PC-9 (cell line): ENCODE results near the gene KLRC3. TPM values are rescaled to one million over a fixed set of nuclear protein-coding genes. Genes with fewer than 3 reads are reported as not detected.

Experiments
- BruUV-seq: library from RNA; stranded (reverse); fragments of 400-500 nt; replicated peaks from 2 replicates; lab custom pipeline; 2021; lab: Mats Ljungman, UMichigan
- CTCF ChIA-PET: fragments of 300-600 bp; sonication (Branson Sonifier 250); formaldehyde crosslinking; loops from one replicate; lab custom pipeline; 2022; ENCODE audit warnings: antibody characterized with exemption; lab: Charles Lee
- POLR2A ChIA-PET: fragments of 300-600 bp; sonication (Branson Sonifier 250); formaldehyde crosslinking; loops from one replicate; lab custom pipeline; 2022; ENCODE audit warnings: antibody characterized with exemption; ENCODE audit not compliant: unreplicated experiment; lab: Charles Lee
- DNase-seq, 2 experiments: peaks; one replicate each; pipeline versions ENCODE4 v3.0.0 to v3.0.0-alpha.2; 2015 to 2022; ENCODE audit warnings: mixed read lengths in 1 of 2
- H2AFZ ChIP-seq: fragments of 200-600 bp; sonication (generic); 2 replicates; pipeline ENCODE4 v1.8.1; 2017; ENCODE audit warnings: antibody characterized with exemption
- H3F3A ChIP-seq: fragments of 200-600 bp; sonication (generic); 2 replicates; pipeline ENCODE4 v1.8.1; 2017; ENCODE audit warnings: antibody characterized with exemption, mild to moderate bottlenecking, low read depth; ENCODE audit not compliant: insufficient read depth
- H3K27ac ChIP-seq: fragments of 200-600 bp; sonication (generic); 2 replicates; pipeline ENCODE4 v1.6.1; 2016; ENCODE audit warnings: mixed run types
- H3K27me3 ChIP-seq: fragments of 200-600 bp; sonication (generic); 2 replicates; pipeline ENCODE4 v1.6.1; 2016; ENCODE audit warnings: low read depth, mixed run types; ENCODE audit not compliant: insufficient read depth
- H3K36me3 ChIP-seq: fragments of 200-600 bp; sonication (generic); 2 replicates; pipeline ENCODE4 v1.6.1; 2016; ENCODE audit warnings: low read depth, mixed run types
- H3K4me1 ChIP-seq: fragments of 200-600 bp; sonication (generic); replicated peaks from 2 replicates; pipeline ENCODE4 v1.6.1; 2016; ENCODE audit warnings: mixed run types; ENCODE audit not compliant: insufficient read depth
- H3K4me2 ChIP-seq: fragments of 200-600 bp; sonication (generic); 2 replicates; pipeline ENCODE4 v1.6.1; 2017; ENCODE audit warnings: mixed run types
- H3K4me3 ChIP-seq: fragments of 200-600 bp; sonication (generic); 2 replicates; pipeline ENCODE4 v1.6.1; 2016; ENCODE audit warnings: mixed run types
- H3K79me2 ChIP-seq: fragments of 200-600 bp; sonication (generic); 2 replicates; pipeline ENCODE4 v1.6.1; 2017; ENCODE audit warnings: low read depth, mixed run types
- H3K9me2 ChIP-seq: fragments of 200-600 bp; sonication (generic); 2 replicates; pipeline ENCODE4 v1.8.1; 2017; ENCODE audit warnings: mild to moderate bottlenecking; ENCODE audit not compliant: insufficient read depth
- H3K9me3 ChIP-seq: fragments of 200-600 bp; sonication (generic); 2 replicates; pipeline ENCODE4 v1.8.1; 2016; ENCODE audit warnings: low read depth; ENCODE audit not compliant: insufficient read depth
- H4K20me1 ChIP-seq: fragments of 200-600 bp; sonication (generic); 2 replicates; pipeline ENCODE4 v1.8.1; 2017; ENCODE audit not compliant: insufficient read depth
- EZH2 ChIP-seq: fragments of 200-600 bp; sonication (generic); IDR thresholded peaks from 2 replicates; pipeline ENCODE4 v1.8.0; 2017; ENCODE audit warnings: antibody characterized with exemption, low read depth
- intact Hi-C: fragments of 100-400 bp; cut with micrococcal nuclease; formaldehyde crosslinking; loops from one replicate; pipeline ENCODE4 v1.10.0; 2022; ENCODE audit not compliant: unreplicated experiment
- total RNA-seq: library from RNA; stranded (reverse); gene quantifications from 2 replicates; pipeline ENCODE4 v1.2.3, GENCODE V29; 2021
- TF ChIP-seq, protein P1 (sequence below): fragments of 200-600 bp; sonication (generic); conservative IDR thresholded peaks from 2 replicates; pipeline ENCODE4 v1.6.1; 2017; ENCODE audit warnings: mixed run types, antibody characterized with exemption, mild to moderate bottlenecking, moderate library complexity

The KLRC3 gene
- total RNA-seq, 1 experiment from 2014 or later, result not detected

- no peak for TF ChIP-seq EZH2
- TF ChIP-seq, protein P1, sequence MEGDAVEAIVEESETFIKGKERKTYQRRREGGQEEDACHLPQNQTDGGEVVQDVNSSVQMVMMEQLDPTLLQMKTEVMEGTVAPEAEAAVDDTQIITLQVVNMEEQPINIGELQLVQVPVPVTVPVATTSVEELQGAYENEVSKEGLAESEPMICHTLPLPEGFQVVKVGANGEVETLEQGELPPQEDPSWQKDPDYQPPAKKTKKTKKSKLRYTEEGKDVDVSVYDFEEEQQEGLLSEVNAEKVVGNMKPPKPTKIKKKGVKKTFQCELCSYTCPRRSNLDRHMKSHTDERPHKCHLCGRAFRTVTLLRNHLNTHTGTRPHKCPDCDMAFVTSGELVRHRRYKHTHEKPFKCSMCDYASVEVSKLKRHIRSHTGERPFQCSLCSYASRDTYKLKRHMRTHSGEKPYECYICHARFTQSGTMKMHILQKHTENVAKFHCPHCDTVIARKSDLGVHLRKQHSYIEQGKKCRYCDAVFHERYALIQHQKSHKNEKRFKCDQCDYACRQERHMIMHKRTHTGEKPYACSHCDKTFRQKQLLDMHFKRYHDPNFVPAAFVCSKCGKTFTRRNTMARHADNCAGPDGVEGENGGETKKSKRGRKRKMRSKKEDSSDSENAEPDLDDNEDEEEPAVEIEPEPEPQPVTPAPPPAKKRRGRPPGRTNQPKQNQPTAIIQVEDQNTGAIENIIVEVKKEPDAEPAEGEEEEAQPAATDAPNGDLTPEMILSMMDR, result peak; percentile 57
- Histone ChIP-seq H3K36me3 (no peaks in the 10 kb centered on the region), H2AFZ (no peak overlapping the region), H4K20me1 (no peaks in the 10 kb centered on the region), H3K9me3 (no peaks in the 10 kb centered on the region), H3K27me3 (no peaks in the 10 kb centered on the region), H3K27ac (no peak overlapping the region), H3F3A (no peaks in the 10 kb centered on the region; the same call in 1 of the 2 replicates), H3K9me2 (no peaks in the 10 kb centered on the region), H3K79me2 (no peaks in the 10 kb centered on the region), H3K4me1 (peaks cover 23% of the 10 kb centered on the region), H3K4me2 (no peak overlapping the region), H3K4me3 (no peak overlapping the region)
- CTCF ChIA-PET, result interaction anchor here (0.5 to 0.8 kb wide), 2 partner anchors 195 to 357 kb away, joined by 3 to 8 read pairs; no protein-coding TSS in a partner anchor
- no peak for DNase-seq
- POLR2A ChIA-PET, result interaction anchor here (0.6 to 0.7 kb wide), 4 partner anchors 38 to 196 kb away, joined by 3 to 5 read pairs (median 3); no protein-coding TSS in a partner anchor
- intact Hi-C loops, result loop anchor here (5.0 to 10.0 kb wide), 2 partner anchors 35 to 388 kb away; no protein-coding TSS in a partner anchor
- BruUV-seq, result no TSS peak
These were observed 53.5 kb downstream of the KLRC3 start for GRCh38 chr12:10366875-10367274.

DNA sequence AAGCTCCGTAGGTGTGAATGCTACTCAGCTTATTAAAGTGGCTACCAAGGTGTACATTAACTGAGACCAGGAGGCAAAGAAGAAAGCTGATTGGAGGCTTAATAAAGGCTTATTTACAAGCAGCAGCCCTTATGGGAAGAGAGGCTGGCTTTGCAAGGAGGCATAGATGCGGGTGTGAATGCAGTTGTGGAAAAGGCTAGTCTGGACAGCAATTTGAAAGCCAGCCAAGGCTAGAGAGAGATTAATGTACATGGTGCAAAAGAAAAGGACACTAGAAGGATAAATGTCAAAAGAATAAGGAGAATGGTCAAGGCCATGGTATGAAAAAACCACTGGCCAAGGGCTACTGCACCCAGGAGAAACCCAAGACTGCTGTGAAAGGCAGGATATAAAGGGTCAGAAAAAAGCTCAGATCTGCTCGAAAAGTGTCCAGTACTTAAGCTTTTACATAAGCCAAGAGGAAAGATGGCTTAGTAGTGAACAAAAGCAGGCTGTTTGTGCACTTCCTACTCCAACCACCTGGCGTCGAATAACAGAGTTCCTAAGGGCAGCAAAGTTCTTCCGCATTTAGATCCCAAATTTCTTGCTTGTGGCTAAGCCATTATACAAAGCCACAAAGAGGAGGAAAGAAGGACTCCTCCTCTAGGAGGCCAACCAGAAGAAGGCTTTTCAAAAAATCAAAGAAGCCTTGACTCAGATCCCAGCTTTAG lies 54.5 kb downstream of the KLRC3 start:
- Histone ChIP-seq H3K27ac (peak overlapping the region; percentile 63), H3F3A (no peaks in the 10 kb centered on the region; the same call in 1 of the 2 replicates), H3K9me2 (no peaks in the 10 kb centered on the region), H4K20me1 (no peaks in the 10 kb centered on the region), H2AFZ (peak overlapping the region; percentile 91), H3K4me2 (peak overlapping the region; percentile 93), H3K27me3 (no peaks in the 10 kb centered on the region), H3K4me3 (peak overlapping the region; percentile 77), H3K79me2 (no peaks in the 10 kb centered on the region), H3K9me3 (no peaks in the 10 kb centered on the region), H3K4me1 (peaks cover 30% of the 10 kb centered on the region), H3K36me3 (no peaks in the 10 kb centered on the region)
- intact Hi-C loops, result loop anchor here (1.0 to 10.0 kb wide), 4 partner anchors 26 to 389 kb away; partner anchors contain the start of gene STYK1
- TF ChIP-seq EZH2, result no peak
- TF ChIP-seq, protein P1, result no peak
- POLR2A ChIA-PET, result interaction anchor here (0.6 to 0.7 kb wide), 6 partner anchors 65 to 374 kb away, joined by 3 to 6 read pairs (median 4); no protein-coding TSS in a partner anchor
- BruUV-seq, result no TSS peak
- DNase-seq, result no peak
- CTCF ChIA-PET, result interaction anchor here (0.5 to 1.0 kb wide), 3 partner anchors 26 to 543 kb away, joined by 4 to 9 read pairs (median 4); no protein-coding TSS in a partner anchor

DNA sequence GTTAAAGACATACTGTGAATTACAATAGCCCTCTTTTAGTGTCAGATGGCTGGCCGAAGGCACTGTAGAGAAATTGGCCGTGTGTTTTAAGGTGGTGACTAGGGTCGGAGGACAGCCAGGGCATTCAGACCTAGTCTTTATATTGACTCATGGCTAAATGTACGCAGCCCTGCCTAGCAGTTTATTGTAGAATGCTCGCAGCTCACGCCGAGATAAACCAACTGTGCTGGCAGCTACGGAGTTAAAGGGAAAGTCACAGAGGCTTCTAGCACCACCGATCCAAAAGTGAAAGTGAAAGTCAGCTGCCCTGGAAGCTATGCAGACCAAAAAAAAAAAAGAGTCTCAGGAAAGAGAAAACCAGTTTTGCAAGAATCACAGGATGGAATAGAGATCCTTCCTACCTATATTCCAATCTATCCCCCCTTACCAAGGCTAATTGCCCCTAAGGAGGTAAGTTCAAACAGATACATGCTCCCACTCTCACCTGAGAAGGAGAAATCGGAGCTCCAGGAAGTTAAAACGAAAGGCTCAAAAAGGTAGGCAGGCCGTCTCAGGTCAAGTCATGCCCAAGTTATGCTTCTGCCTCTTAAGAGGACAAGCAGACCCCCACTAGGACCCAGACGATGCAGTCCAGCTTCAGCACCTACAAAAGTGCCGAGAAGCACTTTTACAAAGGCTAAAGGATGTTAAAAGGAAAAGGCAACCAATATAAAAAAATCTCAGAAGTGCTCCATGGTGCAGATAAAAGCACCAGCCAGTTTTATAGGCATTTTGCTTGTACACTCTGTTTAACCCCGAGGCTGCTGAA lies 55.4 kb downstream of the KLRC3 start:
- Histone ChIP-seq H3K79me2 (no peaks in the 10 kb centered on the region), H2AFZ (peak overlapping the region; percentile 91), H3K4me1 (peaks cover 30% of the 10 kb centered on the region), H3K9me2 (no peaks in the 10 kb centered on the region), H4K20me1 (no peaks in the 10 kb centered on the region), H3K27ac (peak overlapping the region; percentile 63), H3F3A (no peaks in the 10 kb centered on the region; the same call in 1 of the 2 replicates), H3K9me3 (no peaks in the 10 kb centered on the region), H3K4me2 (peak overlapping the region; percentile 93), H3K36me3 (no peaks in the 10 kb centered on the region), H3K4me3 (peak overlapping the region; percentile 77), H3K27me3 (no peaks in the 10 kb centered on the region)
- intact Hi-C loops, result loop anchor here (1.0 to 10.0 kb wide), 4 partner anchors 27 to 390 kb away; partner anchors contain the start of gene STYK1
- ChIA-PET CTCF (interaction anchor here (0.5 to 0.6 kb wide), 2 partner anchors 543 to 647 kb away, joined by 3 to 9 read pairs; no protein-coding TSS in a partner anchor), POLR2A (interaction anchor here (0.6 to 0.7 kb wide), 5 partner anchors 28 to 375 kb away, joined by 4 to 9 read pairs (median 4); no protein-coding TSS in a partner anchor)
- no TSS peak for BruUV-seq
- peak; percentile 73 to 79 for DNase-seq
- TF ChIP-seq EZH2, result no peak
- TF ChIP-seq, protein P1, result no peak
